Mesenchymal stem cell (in vitro differentiated cells and primary cell): Measurements from ENCODE around the gene OR7C1.

Experiments
- DNase-seq: peaks from one replicate; pipeline ENCODE4 v3.0.0-alpha.2; 2013
- H2AFZ ChIP-seq: one replicate; pipeline ENCODE4 v1.6.1; 2013; ENCODE audit warnings: low read depth, mild to moderate bottlenecking, control low read depth, inconsistent platforms, low read length, moderate library complexity
- H2AK5ac ChIP-seq: 2 replicates; pipeline ENCODE4 v1.6.1; 2013; ENCODE audit warnings: low read length, moderate library complexity, mild to moderate bottlenecking, inconsistent platforms; ENCODE audit not compliant: severe bottlenecking
- H2BK120ac ChIP-seq: one replicate; pipeline ENCODE4 v1.6.1; 2013; ENCODE audit warnings: low read depth, mild to moderate bottlenecking, inconsistent platforms, low read length, moderate library complexity
- H2BK12ac ChIP-seq, 2 experiments: one replicate each; pipeline ENCODE4 v1.6.1; 2013; ENCODE audit warnings: inconsistent platforms in 2 of 2, low read length in 2 of 2, mild to moderate bottlenecking in 2 of 2, moderate library complexity in 2 of 2, control low read depth in 1 of 2
- H2BK15ac ChIP-seq: one replicate; pipeline ENCODE4 v1.6.1; 2013; ENCODE audit warnings: mild to moderate bottlenecking, low read depth, inconsistent platforms; ENCODE audit not compliant: poor library complexity, severe bottlenecking
- H2BK5ac ChIP-seq: 2 replicates; pipeline ENCODE4 v1.6.1; 2013; ENCODE audit warnings: low read depth, mild to moderate bottlenecking, low read length, control low read depth, inconsistent platforms; ENCODE audit not compliant: poor library complexity, severe bottlenecking
- H3K14ac ChIP-seq, 2 experiments: one replicate each; pipeline ENCODE4 v1.6.1; 2013; ENCODE audit warnings: inconsistent platforms in 2 of 2, low read length in 2 of 2, control low read depth in 1 of 2, mild to moderate bottlenecking in 1 of 2, moderate library complexity in 1 of 2
- H3K18ac ChIP-seq, 2 experiments: one replicate each; pipeline ENCODE4 v1.6.1; 2013; ENCODE audit warnings: inconsistent platforms in 2 of 2, low read length in 2 of 2, control low read depth in 1 of 2, low read depth in 1 of 2, mild to moderate bottlenecking in 1 of 2
- H3K23ac ChIP-seq, 2 experiments: one replicate each; pipeline ENCODE4 v1.6.1; 2013; ENCODE audit warnings: inconsistent platforms in 2 of 2, low read length in 2 of 2, mild to moderate bottlenecking in 2 of 2, moderate library complexity in 2 of 2, control low read depth in 1 of 2
- H3K27ac ChIP-seq: 2 replicates; pipeline ENCODE4 v1.5.1; 2013; ENCODE audit warnings: mild to moderate bottlenecking, moderate library complexity, low read length, control low read depth, inconsistent platforms; ENCODE audit not compliant: poor library complexity, severe bottlenecking
- H3K27me3 ChIP-seq, 2 experiments: 2 replicates each; pipeline versions ENCODE4 v1.6.1 to v1.7.0; 2013; ENCODE audit warnings: low read length in 2 of 2, mild to moderate bottlenecking in 2 of 2, moderate library complexity in 2 of 2, control low read depth in 1 of 2, inconsistent platforms in 1 of 2; ENCODE audit not compliant: control insufficient read depth in 1 of 2, insufficient read depth in 1 of 2
- H3K36me3 ChIP-seq, 2 experiments: 2 replicates each; pipeline versions ENCODE4 v1.6.1 to v1.7.0; 2013; ENCODE audit warnings: low read length in 2 of 2, control low read depth in 1 of 2, inconsistent platforms in 1 of 2, low read depth in 1 of 2, mild to moderate bottlenecking in 1 of 2; ENCODE audit not compliant: insufficient read depth in 2 of 2, control insufficient read depth in 1 of 2
- H3K4ac ChIP-seq, 2 experiments: one replicate each; pipeline ENCODE4 v1.6.1; 2013; ENCODE audit warnings: inconsistent platforms in 2 of 2, low read length in 2 of 2, mild to moderate bottlenecking in 2 of 2, moderate library complexity in 2 of 2, control low read depth in 1 of 2, low read depth in 1 of 2
- H3K4me1 ChIP-seq: 2 replicates; pipeline ENCODE4 v1.6.1; 2013; ENCODE audit warnings: low read depth, low read length, control low read depth; ENCODE audit not compliant: control insufficient read depth, insufficient read depth
- H3K4me2 ChIP-seq: 2 replicates; pipeline ENCODE4 v1.6.1; 2013; ENCODE audit warnings: low read length, mild to moderate bottlenecking, inconsistent platforms; ENCODE audit not compliant: poor library complexity, severe bottlenecking
- H3K4me3 ChIP-seq, 2 experiments: 2 replicates each; pipeline versions ENCODE4 v1.5.1 to v1.7.0; 2013; ENCODE audit warnings: low read length in 2 of 2, mild to moderate bottlenecking in 2 of 2, control low read depth in 1 of 2, low read depth in 1 of 2; ENCODE audit not compliant: insufficient read depth in 1 of 2
- H3K79me1 ChIP-seq: replicated peaks from 2 replicates; pipeline ENCODE4 v1.6.1; 2013; ENCODE audit warnings: mild to moderate bottlenecking, control low read depth, low read length, inconsistent platforms; ENCODE audit not compliant: poor library complexity, severe bottlenecking
- H3K9ac ChIP-seq: 2 replicates; pipeline ENCODE4 v1.7.0; 2013; ENCODE audit warnings: mild to moderate bottlenecking, low read length, moderate library complexity
- H3K9me3 ChIP-seq: 2 replicates; pipeline ENCODE4 v1.7.0; 2013; ENCODE audit warnings: mild to moderate bottlenecking, low read length; ENCODE audit not compliant: control insufficient read depth
- H4K8ac ChIP-seq: one replicate; pipeline ENCODE4 v1.6.1; 2013; ENCODE audit warnings: inconsistent platforms, mild to moderate bottlenecking, low read length, moderate library complexity
- H4K91ac ChIP-seq: one replicate; pipeline ENCODE4 v1.6.1; 2013; ENCODE audit warnings: mild to moderate bottlenecking, low read length, inconsistent platforms
- WGBS: methylation state at CpG from one replicate; pipeline ENCODE4 v1.1.7; 2013; ENCODE audit warnings: mixed read lengths; 5-methylcytosine and 5-hydroxymethylcytosine counted together

OR7C1 gene

GRCh38 chr19:14830702-14831101, 4.3 kb downstream of the OR7C1 start:
- Histone ChIP-seq H3K14ac (no peak overlapping the region), H3K9ac (no peak overlapping the region), H3K79me1 (no peaks in the 10 kb centered on the region)

GRCh38 chr19:14826006-14826405, 9.0 kb downstream of the OR7C1 start:
- DNase-seq, result no peak
- no peak overlapping the region for H3K4ac ChIP-seq
- no peaks in the 10 kb centered on the region for H3K4me1 ChIP-seq
- no peak overlapping the region for H3K18ac ChIP-seq
- H2BK5ac ChIP-seq, result no peak overlapping the region
- no peak overlapping the region for H4K91ac ChIP-seq
- H3K27me3 ChIP-seq, result peaks cover 0 to 2% of the 10 kb centered on the region in 2 experiments
- H3K36me3 ChIP-seq, result no peaks in the 10 kb centered on the region
- H3K23ac ChIP-seq, result no peak overlapping the region
- no peak overlapping the region for H3K27ac ChIP-seq
- H2AFZ ChIP-seq, result no peak overlapping the region
- no peak overlapping the region for H3K14ac ChIP-seq
- H3K4me2 ChIP-seq, result no peak overlapping the region
- no peak overlapping the region for H3K9ac ChIP-seq
- WGBS, result 90% methylated on average over 1 of the region's 2 CpGs
- H2BK120ac ChIP-seq, result no peak overlapping the region
- H2BK15ac ChIP-seq, result no peak overlapping the region
- H3K9me3 ChIP-seq, result peaks cover 3% of the 10 kb centered on the region
- H2AK5ac ChIP-seq, result no peak overlapping the region
- no peak overlapping the region for H2BK12ac ChIP-seq
- no peak overlapping the region for H3K4me3 ChIP-seq
- H4K8ac ChIP-seq, result no peak overlapping the region
- no peaks in the 10 kb centered on the region for H3K79me1 ChIP-seq

More at GRCh38 chr19:14830702-14831101, 4.3 kb downstream of the OR7C1 start:
- Histone ChIP-seq H2BK15ac (no peak overlapping the region), H3K4me1 (no peaks in the 10 kb centered on the region), H2AFZ (no peak overlapping the region), H2BK5ac (no peak overlapping the region), H4K91ac (no peak overlapping the region), H3K4me3 (no peak overlapping the region), H3K9me3 (no peaks in the 10 kb centered on the region), H2BK12ac (no peak overlapping the region), H3K23ac (no peak overlapping the region), H4K8ac (no peak overlapping the region), H2BK120ac (no peak overlapping the region), H3K18ac (no peak overlapping the region), H3K27ac (no peak overlapping the region), H3K4me2 (no peak overlapping the region), H2AK5ac (no peak overlapping the region), H3K36me3 (no peaks in the 10 kb centered on the region), H3K27me3 (peaks cover 0 to 5% of the 10 kb centered on the region in 2 experiments), H3K4ac (no peak overlapping the region)
- 75% methylated on average over 4 of the region's 4 CpGs for WGBS
- no peak for DNase-seq

- no peak overlapping the region for H2BK15ac ChIP-seq
- no peak overlapping the region for H3K9ac ChIP-seq
- H3K9me3 ChIP-seq, result peaks cover 3% of the 10 kb centered on the region
- H4K8ac ChIP-seq, result no peak overlapping the region
- no peak overlapping the region for H2AK5ac ChIP-seq
- no peak overlapping the region for H3K4me3 ChIP-seq
- H3K23ac ChIP-seq, result no peak overlapping the region
- H3K18ac ChIP-seq, result no peak overlapping the region
- DNase-seq, result no peak
- H3K4me2 ChIP-seq, result no peak overlapping the region
- no peaks in the 10 kb centered on the region for H3K79me1 ChIP-seq
- H4K91ac ChIP-seq, result no peak overlapping the region
- H2AFZ ChIP-seq, result no peak overlapping the region
- H2BK120ac ChIP-seq, result no peak overlapping the region
- 66% methylated on average over 4 of the region's 6 CpGs for WGBS
- no peak overlapping the region for H2BK12ac ChIP-seq
- no peaks in the 10 kb centered on the region for H3K27me3 ChIP-seq
- no peaks in the 10 kb centered on the region for H3K36me3 ChIP-seq
- no peak overlapping the region for H3K27ac ChIP-seq
- H3K4ac ChIP-seq, result no peak overlapping the region
- no peaks in the 10 kb centered on the region for H3K4me1 ChIP-seq
- no peak overlapping the region for H3K14ac ChIP-seq
- H2BK5ac ChIP-seq, result no peak overlapping the region
Observed at GRCh38 chr19:14821937-14822336, 13.0 kb downstream of the OR7C1 start.

- H3K14ac ChIP-seq, result no peak overlapping the region
- 72% methylated on average over 6 of the region's 8 CpGs for WGBS
- H3K36me3 ChIP-seq, result no peaks in the 10 kb centered on the region
- H3K23ac ChIP-seq, result no peak overlapping the region
- H2AFZ ChIP-seq, result no peak overlapping the region
- H3K79me1 ChIP-seq, result no peaks in the 10 kb centered on the region
- no peak overlapping the region for H2BK120ac ChIP-seq
- H2BK12ac ChIP-seq, result no peak overlapping the region
- no peak overlapping the region for H3K27ac ChIP-seq
- no peak overlapping the region for H4K91ac ChIP-seq
- no peak overlapping the region for H2AK5ac ChIP-seq
- H3K9me3 ChIP-seq, result no peaks in the 10 kb centered on the region
- no peaks in the 10 kb centered on the region for H3K27me3 ChIP-seq
- DNase-seq, result no peak
- H2BK5ac ChIP-seq, result no peak overlapping the region
- H3K4ac ChIP-seq, result no peak overlapping the region
- no peak overlapping the region for H4K8ac ChIP-seq
- no peak overlapping the region for H3K4me2 ChIP-seq
- no peak overlapping the region for H3K18ac ChIP-seq
- no peaks in the 10 kb centered on the region for H3K4me1 ChIP-seq
- H3K4me3 ChIP-seq, result no peak overlapping the region
- no peak overlapping the region for H2BK15ac ChIP-seq
- H3K9ac ChIP-seq, result no peak overlapping the region
Observed at GRCh38 chr19:14818588-14818987, 16.4 kb downstream of the OR7C1 start.
